NCI-H2107 treated with DMSO at 0.1 percent for 48 hours (cell line): Measurements from ENCODE around the gene DOCK3.
A peak's percentile ranks its signal among the peaks of the same experiment; 100 is the strongest.
"Not testable (repeated sequence)": the region's sequence is repeated elsewhere in the genome, so short reads cannot be mapped to it uniquely, and the experiment has no call there.

Experiments used
- DNase-seq: peaks from one replicate; lab custom pipeline; 2025; ENCODE audit not compliant: unreplicated experiment; lab: John Stamatoyannopoulos, UW

DOCK3 gene

DNA sequence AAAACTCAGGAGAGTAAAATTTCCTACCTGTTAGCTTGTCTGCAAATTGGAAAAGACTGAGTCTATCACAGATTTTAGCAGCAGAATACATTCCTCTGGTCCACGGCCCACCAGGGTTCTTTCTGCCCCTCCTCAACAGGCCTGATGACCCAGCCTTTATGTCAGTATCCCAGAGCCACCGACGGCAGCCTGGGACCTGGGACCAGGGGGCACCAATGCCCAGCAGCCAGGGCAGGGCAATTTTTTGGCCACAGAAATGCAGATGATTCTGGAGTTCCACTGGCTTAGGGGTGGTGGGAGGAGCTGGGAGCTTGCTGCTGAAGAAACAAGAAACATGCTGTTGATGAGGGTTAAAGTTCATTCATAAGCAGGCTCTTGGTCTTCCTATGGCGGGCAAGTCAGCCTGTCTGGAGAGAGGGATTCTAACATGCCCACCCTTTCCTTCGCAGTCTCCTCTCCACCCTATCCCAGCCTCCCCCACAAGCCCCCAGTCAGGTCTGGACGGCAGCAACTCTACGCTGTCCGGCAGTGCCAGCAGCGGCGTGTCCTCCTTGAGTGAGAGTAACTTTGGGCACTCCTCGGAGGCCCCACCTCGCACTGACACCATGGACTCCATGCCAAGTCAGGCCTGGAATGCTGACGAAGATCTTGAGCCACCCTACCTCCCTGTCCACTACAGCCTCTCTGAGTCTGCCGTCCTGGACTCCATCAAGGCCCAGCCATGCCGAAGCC is 706.0 kb downstream of the DOCK3 start:
- DNase-seq: no peak

DNA sequence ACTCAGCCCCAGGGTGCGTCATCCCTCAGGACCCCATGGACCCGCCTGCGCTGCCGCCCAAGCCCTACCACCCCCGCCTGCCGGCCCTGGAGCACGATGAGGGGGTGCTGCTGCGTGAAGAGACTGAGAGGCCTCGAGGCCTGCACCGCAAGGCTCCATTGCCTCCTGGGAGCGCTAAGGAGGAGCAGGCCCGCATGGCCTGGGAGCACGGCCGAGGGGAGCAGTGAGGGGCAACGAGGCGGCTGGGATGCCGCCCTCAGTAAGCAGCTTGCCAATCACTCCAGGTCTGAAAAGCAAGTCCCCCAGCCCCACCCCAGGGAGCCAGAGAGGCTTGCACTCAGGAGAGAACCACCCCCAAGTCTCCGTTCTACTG is 706.6 kb downstream of the DOCK3 start:
- DNase-seq: no peak

- DNase-seq: no peak
These were observed 707.5 kb downstream of the DOCK3 start for GRCh38 chr3:51382076-51382745.

GRCh38 chr3:51382947-51383578 is 708.3 kb downstream of the DOCK3 start:
- no peak for DNase-seq

- no peak for DNase-seq
These were observed 709.5 kb downstream of the DOCK3 start for GRCh38 chr3:51384055-51384725.

DNA sequence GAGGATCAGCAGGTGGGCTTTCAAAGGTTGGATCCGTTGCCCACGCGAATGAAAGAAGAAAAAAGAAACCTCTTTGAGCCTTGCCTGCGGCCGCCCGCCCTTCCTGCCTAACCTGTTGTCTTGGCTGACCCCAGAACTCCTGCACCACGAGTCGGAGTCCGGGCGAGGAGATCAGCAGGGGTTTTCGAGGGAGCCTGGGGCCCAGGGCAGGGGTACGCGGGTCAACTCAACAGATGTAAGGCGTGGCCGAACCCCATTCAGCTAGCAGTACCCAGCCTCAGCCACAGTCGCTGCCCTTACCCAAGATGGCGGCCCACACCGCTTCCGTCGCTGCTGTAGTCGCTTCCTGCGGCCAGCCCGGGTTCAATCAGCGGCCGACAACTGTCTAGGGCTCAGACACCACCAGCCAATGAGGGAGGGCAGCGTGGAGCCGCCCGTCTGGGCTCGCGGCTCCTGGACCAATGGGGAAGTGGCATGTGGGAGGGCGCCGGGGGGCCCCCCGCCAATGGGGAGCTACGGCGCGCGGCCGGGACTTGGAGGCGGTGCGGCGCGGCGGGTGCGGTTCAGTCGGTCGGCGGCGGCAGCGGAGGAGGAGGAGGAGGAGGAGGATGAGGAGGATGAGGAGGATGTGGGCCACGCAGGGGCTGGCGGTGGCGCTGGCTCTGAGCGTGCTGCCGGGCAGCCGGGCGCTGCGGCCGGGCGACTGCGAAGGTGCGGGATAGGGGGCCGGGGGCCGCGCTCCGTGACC is 710.2 kb downstream of the DOCK3 start, which contains the start of gene MANF:
MANF (plus strand) TSS at position 566 of the 748 bp plus-strand sequence; CDS start at position 618, 52 bp downstream.
- DNase-seq: peak; percentile 80

DNA sequence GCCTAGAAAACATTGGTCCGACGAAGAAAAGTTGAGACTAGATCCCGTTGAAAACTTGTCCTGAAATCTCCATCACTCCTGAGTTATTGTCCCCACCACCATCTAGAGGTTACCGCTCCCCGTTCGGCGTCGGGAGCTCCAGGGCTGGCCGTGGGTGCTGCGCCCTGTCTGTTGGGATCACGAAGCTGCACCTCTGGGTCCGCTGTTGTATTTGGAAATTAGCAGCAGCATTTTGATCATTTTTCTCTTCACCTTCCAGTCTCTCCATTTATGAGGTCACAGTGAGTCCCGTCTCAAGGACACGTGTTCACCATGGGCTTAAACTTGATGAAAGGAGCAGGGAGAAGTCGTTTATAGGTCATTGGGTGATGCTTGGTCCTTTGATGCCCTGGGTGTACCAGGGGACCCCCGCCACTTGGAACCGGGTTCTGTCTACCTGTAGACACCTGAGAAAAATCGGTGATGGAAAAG is 710.9 kb downstream of the DOCK3 start:
- no peak for DNase-seq

DNA sequence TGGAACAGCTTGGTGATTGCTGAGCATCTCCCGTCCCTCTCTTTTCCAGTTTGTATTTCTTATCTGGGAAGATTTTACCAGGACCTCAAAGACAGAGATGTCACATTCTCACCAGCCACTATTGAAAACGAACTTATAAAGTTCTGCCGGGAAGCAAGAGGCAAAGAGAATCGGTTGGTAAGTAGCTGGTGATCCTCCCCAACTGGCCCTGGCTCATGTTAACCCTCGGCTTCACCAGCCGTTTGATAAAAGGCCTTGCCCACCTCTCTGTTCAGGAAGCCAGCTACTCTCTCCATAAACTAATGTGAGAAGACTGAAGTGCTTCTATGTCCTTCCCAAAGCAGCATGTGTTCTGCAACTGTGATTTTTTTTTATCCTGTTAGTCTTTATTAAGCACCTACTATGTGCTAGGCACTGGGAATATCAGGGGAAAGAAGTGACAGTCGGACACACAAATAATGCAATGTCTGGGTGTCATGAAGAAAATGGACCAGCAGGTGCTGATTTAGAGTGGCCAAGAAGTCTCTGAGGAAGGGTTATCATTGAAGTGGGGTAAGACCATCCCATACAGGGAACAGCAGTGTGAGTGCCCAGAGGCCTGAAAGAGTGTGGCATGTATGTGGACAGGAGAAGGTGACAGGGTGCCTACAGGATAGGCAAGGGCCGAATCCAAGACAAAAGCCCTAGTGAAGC is 711.6 kb downstream of the DOCK3 start:
- no peak for DNase-seq

GRCh38 chr3:51386852-51387229 is 712.1 kb downstream of the DOCK3 start:
- DNase-seq: no peak

DNA sequence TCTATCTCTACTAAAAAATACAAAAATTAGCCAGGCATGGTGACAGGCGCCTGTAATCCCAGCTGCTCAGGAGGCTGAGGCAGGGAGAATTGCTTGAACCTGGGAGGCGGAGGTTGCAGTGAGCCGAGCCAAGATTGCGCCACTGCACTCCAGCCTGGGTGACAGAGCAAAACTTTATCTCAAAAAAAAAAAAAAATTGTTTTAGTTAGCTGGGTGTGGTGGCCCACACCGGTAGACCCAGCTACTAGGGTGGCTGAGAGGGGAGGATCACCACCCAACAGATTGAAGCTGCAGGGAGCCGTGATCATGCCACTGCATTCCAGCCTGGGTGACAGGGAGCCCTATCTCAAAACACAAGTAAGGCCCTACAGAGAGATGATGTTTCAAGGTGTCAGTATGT is 712.6 kb downstream of the DOCK3 start:
- DNase-seq: not testable (repeated sequence)

DNA sequence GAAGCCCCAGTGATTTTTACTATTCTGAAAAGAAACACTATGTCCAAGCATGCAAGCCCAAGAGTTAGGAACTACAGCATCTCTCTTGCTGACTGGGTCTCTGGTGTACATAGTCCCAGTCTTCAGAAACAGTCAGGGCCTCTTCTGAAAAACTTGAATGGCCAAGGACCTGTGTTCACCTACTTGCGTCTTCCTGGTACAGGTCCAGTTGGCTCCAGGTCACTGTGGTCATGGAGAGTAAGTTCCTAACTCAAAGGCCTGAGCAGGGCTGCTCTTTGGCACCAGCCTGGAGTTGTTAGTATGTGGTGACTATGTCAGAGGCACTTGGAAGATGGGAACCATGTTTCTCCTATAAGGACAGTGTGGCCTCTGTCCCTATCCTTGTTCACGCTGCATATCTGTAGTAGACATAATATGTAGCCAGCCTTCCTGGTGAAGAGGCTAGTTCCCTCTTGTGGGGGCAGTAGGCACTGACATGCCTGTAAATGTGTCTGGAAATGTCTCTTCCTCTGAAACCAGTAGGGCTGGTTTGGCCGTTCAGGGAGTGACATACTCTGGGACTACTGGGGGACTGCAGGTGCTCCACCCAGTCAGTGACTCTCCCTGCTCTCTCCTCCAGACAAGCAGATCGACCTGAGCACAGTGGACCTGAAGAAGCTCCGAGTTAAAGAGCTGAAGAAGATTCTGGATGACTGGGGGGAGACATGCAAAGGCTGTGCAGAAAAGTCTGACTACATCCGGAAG is 713.7 kb downstream of the DOCK3 start:
- no peak for DNase-seq

- DNase-seq: no peak
These were observed 714.9 kb downstream of the DOCK3 start for GRCh38 chr3:51389423-51390183.

DNA sequence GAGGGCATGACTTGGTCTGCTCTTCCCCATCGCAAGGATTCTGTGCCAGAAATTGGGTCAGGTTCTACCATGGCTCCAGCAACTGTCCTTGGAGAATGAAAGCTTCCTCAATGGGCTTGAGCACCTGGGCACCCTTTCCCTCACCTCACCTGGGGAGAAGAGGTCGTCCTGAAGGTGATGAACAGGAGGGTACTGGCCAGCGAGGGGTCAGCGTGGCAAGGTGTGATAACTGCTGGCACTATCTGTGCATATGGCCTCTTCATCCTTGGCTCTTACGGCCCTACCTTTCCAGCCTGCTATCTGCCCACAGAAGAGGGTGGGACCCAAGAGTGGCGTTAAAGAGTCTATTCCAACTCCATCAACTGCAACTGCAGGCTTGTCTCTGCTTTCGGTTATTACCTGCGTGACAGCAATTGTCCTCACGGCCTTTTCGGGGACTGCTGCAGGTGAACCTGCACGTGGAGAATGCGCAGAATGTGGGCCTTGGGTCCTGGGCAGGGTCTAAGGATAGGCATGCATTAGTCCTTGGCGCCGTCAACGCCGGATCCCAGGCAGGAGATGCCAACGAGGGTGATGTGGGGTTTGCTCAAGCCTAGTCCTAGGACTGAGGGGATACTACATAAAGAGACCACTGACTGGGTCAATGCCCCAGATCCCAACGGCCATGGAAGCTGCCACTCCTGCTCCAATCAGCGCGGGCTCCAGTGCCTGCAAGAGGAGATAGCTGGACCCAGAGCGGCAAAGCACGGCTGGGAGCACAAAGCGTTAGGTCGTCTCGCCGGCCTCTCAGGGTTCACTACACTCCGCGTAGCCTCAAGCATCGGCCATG is 715.7 kb downstream of the DOCK3 start:
- no peak for DNase-seq

- peak; percentile 42 for DNase-seq
These were observed 716.4 kb downstream of the DOCK3 start, which contains the start of gene RBM15B for GRCh38 chr3:51391075-51391565. Gene RBM15B (plus strand): TSS chr3:51391285. CDS start chr3:51391400, 115 bp downstream.

DNA sequence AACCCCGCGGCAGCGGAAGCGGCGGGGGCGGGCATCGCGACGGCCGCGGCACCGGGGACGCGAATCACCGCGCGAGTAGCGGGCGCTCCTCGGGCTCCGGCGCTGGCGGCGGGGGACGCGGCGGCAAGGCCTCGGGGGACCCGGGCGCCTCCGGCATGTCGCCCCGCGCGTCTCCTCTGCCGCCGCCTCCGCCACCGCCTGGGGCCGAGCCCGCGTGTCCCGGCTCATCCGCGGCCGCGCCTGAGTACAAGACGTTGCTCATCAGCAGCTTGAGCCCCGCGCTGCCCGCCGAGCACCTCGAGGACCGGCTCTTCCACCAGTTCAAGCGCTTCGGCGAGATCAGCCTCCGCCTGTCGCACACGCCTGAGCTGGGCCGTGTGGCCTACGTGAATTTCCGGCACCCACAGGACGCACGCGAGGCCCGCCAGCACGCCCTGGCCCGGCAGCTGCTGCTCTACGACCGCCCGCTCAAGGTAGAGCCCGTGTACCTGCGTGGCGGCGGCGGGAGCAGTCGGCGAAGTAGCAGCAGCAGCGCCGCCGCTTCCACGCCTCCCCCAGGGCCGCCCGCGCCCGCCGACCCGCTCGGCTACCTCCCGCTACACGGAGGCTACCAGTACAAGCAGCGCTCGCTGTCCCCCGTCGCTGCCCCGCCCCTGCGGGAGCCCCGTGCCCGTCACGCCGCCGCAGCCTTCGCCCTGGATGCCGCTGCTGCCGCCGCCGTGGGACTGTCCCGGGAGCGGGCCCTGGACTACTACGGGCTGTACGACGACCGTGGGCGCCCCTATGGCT is 717.0 kb downstream of the DOCK3 start:
- DNase-seq: no peak

- DNase-seq: no peak
These were observed 717.8 kb downstream of the DOCK3 start for GRCh38 chr3:51392355-51393133.
